ENCODE measurements around the gene SLC44A5. TPM values are rescaled to one million over a fixed set of nuclear protein-coding genes. Genes with fewer than 3 reads are reported as not detected.
"Not testable (repeated sequence)": the region's sequence is repeated elsewhere in the genome, so short reads cannot be mapped to it uniquely, and the experiment has no call there.

SLC44A5 gene
- total RNA-seq, 1 donor from 2014 or later, result not detected

GRCh38 chr1:75616436-75617433 lies 5.8 kb upstream of the SLC44A5 start:
- Mint-ChIP-seq H3K4me1 (ENCODE audit: low read depth) (peaks cover 3% of the 10 kb centered on the region), H3K4me3 (ENCODE audit: low read depth) (peak overlapping the region; percentile 6), H3K9me3 (no peaks in the 10 kb centered on the region), H3K27me3 (ENCODE audit: low read depth) (peaks cover 69% of the 10 kb centered on the region), H3K36me3 (ENCODE audit: low read depth) (no peaks in the 10 kb centered on the region), H3K27ac (no peak overlapping the region)
- DNase-seq (ENCODE audit: low spot score), result no peak
- intact Hi-C loops (cut with micrococcal nuclease), result loop anchor here (5.0 kb wide), 2 partner anchors 479 to 494 kb away; no protein-coding TSS in a partner anchor

GRCh38 chr1:75615613-75616435 lies 4.9 kb upstream of the SLC44A5 start:
- DNase-seq (ENCODE audit: low spot score), result no peak
- Mint-ChIP-seq H3K27ac (no peak overlapping the region), H3K27me3 (ENCODE audit: low read depth) (peaks cover 68% of the 10 kb centered on the region), H3K36me3 (ENCODE audit: low read depth) (no peaks in the 10 kb centered on the region), H3K4me3 (ENCODE audit: low read depth) (peak overlapping the region; percentile 54), H3K4me1 (ENCODE audit: low read depth) (peaks cover 3% of the 10 kb centered on the region), H3K9me3 (no peaks in the 10 kb centered on the region)
- intact Hi-C loops (cut with micrococcal nuclease), result loop anchor here (5.0 kb wide), 2 partner anchors 479 to 494 kb away; no protein-coding TSS in a partner anchor

GRCh38 chr1:75614399-75614756 lies 3.5 kb upstream of the SLC44A5 start:
- intact Hi-C loops (cut with micrococcal nuclease), result no loop called here
- no peak for DNase-seq (ENCODE audit: low spot score)
- no peak overlapping the region for H3K4me3 Mint-ChIP-seq (ENCODE audit: low read depth)
- no peaks in the 10 kb centered on the region for H3K9me3 Mint-ChIP-seq
- H3K27me3 Mint-ChIP-seq (ENCODE audit: low read depth), result peaks cover 58% of the 10 kb centered on the region
- H3K36me3 Mint-ChIP-seq (ENCODE audit: low read depth), result no peaks in the 10 kb centered on the region
- H3K27ac Mint-ChIP-seq, result no peak overlapping the region
- peaks cover 3% of the 10 kb centered on the region for H3K4me1 Mint-ChIP-seq (ENCODE audit: low read depth)

GRCh38 chr1:75613916-75614315 lies 3.0 kb upstream of the SLC44A5 start:
- H3K36me3 Mint-ChIP-seq (ENCODE audit: low read depth), result no peaks in the 10 kb centered on the region

GRCh38 chr1:75612976-75613375 lies 2.1 kb upstream of the SLC44A5 start:
- Mint-ChIP-seq H3K27me3 (ENCODE audit: low read depth) (peaks cover 54% of the 10 kb centered on the region), H3K27ac (no peak overlapping the region), H3K36me3 (ENCODE audit: low read depth) (no peaks in the 10 kb centered on the region), H3K9me3 (no peaks in the 10 kb centered on the region), H3K4me1 (ENCODE audit: low read depth) (peaks cover 3% of the 10 kb centered on the region), H3K4me3 (ENCODE audit: low read depth) (no peak overlapping the region)
- intact Hi-C loops (cut with micrococcal nuclease), result no loop called here
- DNase-seq (ENCODE audit: low spot score), result no peak

More at GRCh38 chr1:75613916-75614315, 3.0 kb upstream of the SLC44A5 start:
- Mint-ChIP-seq H3K27me3 (ENCODE audit: low read depth) (peaks cover 55% of the 10 kb centered on the region), H3K27ac (no peak overlapping the region), H3K9me3 (no peaks in the 10 kb centered on the region), H3K4me3 (ENCODE audit: low read depth) (no peak overlapping the region), H3K4me1 (ENCODE audit: low read depth) (peaks cover 3% of the 10 kb centered on the region)
- DNase-seq (ENCODE audit: low spot score), result no peak
- intact Hi-C loops (cut with micrococcal nuclease), result no loop called here

- intact Hi-C loops (cut with micrococcal nuclease), result no loop called here
- DNase-seq (ENCODE audit: low spot score), result no peak
- H3K4me3 Mint-ChIP-seq (ENCODE audit: low read depth), result no peak overlapping the region
- H3K27ac Mint-ChIP-seq, result no peak overlapping the region
- H3K27me3 Mint-ChIP-seq (ENCODE audit: low read depth), result no peaks in the 10 kb centered on the region
- H3K36me3 Mint-ChIP-seq (ENCODE audit: low read depth), result no peaks in the 10 kb centered on the region
- no peaks in the 10 kb centered on the region for H3K9me3 Mint-ChIP-seq
- no peaks in the 10 kb centered on the region for H3K4me1 Mint-ChIP-seq (ENCODE audit: low read depth)
These were observed 8.4 kb downstream of the SLC44A5 start for GRCh38 chr1:75602486-75602885.

- no peak for DNase-seq (ENCODE audit: low spot score)
- Mint-ChIP-seq H3K4me3 (ENCODE audit: low read depth) (no peak overlapping the region), H3K9me3 (no peaks in the 10 kb centered on the region), H3K36me3 (ENCODE audit: low read depth) (no peaks in the 10 kb centered on the region), H3K27me3 (ENCODE audit: low read depth) (no peaks in the 10 kb centered on the region), H3K27ac (no peak overlapping the region), H3K4me1 (ENCODE audit: low read depth) (no peaks in the 10 kb centered on the region)
- intact Hi-C loops (cut with micrococcal nuclease), result no loop called here
These were observed 10.1 kb downstream of the SLC44A5 start for GRCh38 chr1:75600781-75601180.

GRCh38 chr1:75594327-75594726 lies 16.6 kb downstream of the SLC44A5 start:
- intact Hi-C loops (cut with micrococcal nuclease), result no loop called here
- Mint-ChIP-seq H3K27me3 (ENCODE audit: low read depth) (no peaks in the 10 kb centered on the region), H3K36me3 (ENCODE audit: low read depth) (no peaks in the 10 kb centered on the region), H3K4me3 (ENCODE audit: low read depth) (no peak overlapping the region), H3K27ac (no peak overlapping the region), H3K4me1 (ENCODE audit: low read depth) (no peaks in the 10 kb centered on the region), H3K9me3 (peaks cover 4% of the 10 kb centered on the region)
- no peak for DNase-seq (ENCODE audit: low spot score)

- H3K4me3 Mint-ChIP-seq (ENCODE audit: low read depth); H3K4me1 Mint-ChIP-seq (ENCODE audit: low read depth); H3K36me3 Mint-ChIP-seq (ENCODE audit: low read depth); DNase-seq (ENCODE audit: low spot score); H3K9me3 Mint-ChIP-seq; H3K27ac Mint-ChIP-seq; intact Hi-C loops (cut with micrococcal nuclease); H3K27me3 Mint-ChIP-seq (ENCODE audit: low read depth): not testable (repeated sequence)
These were observed 17.5 kb downstream of the SLC44A5 start for GRCh38 chr1:75593457-75593856.

- Mint-ChIP-seq H3K4me1 (ENCODE audit: low read depth) (no peaks in the 10 kb centered on the region), H3K27me3 (ENCODE audit: low read depth) (no peaks in the 10 kb centered on the region), H3K27ac (no peak overlapping the region), H3K36me3 (ENCODE audit: low read depth) (no peaks in the 10 kb centered on the region), H3K4me3 (ENCODE audit: low read depth) (no peak overlapping the region), H3K9me3 (peaks cover 4% of the 10 kb centered on the region)
- no peak for DNase-seq (ENCODE audit: low spot score)
- intact Hi-C loops (cut with micrococcal nuclease), result no loop called here
These were observed 21.3 kb downstream of the SLC44A5 start for GRCh38 chr1:75589637-75590036.

GRCh38 chr1:75588779-75589475 lies 22.0 kb downstream of the SLC44A5 start:
- H3K36me3 Mint-ChIP-seq (ENCODE audit: low read depth), result no peaks in the 10 kb centered on the region
- H3K9me3 Mint-ChIP-seq, result peaks cover 4% of the 10 kb centered on the region
- no peak for DNase-seq (ENCODE audit: low spot score)
- H3K27me3 Mint-ChIP-seq (ENCODE audit: low read depth), result no peaks in the 10 kb centered on the region
- intact Hi-C loops (cut with micrococcal nuclease), result no loop called here
- no peaks in the 10 kb centered on the region for H3K4me1 Mint-ChIP-seq (ENCODE audit: low read depth)
- no peak overlapping the region for H3K4me3 Mint-ChIP-seq (ENCODE audit: low read depth)
- no peak overlapping the region for H3K27ac Mint-ChIP-seq

- no peaks in the 10 kb centered on the region for H3K27me3 Mint-ChIP-seq (ENCODE audit: low read depth)
- intact Hi-C loops (cut with micrococcal nuclease), result no loop called here
- no peak overlapping the region for H3K27ac Mint-ChIP-seq
- H3K36me3 Mint-ChIP-seq (ENCODE audit: low read depth), result no peaks in the 10 kb centered on the region
- no peak overlapping the region for H3K4me3 Mint-ChIP-seq (ENCODE audit: low read depth)
- no peaks in the 10 kb centered on the region for H3K4me1 Mint-ChIP-seq (ENCODE audit: low read depth)
- no peaks in the 10 kb centered on the region for H3K9me3 Mint-ChIP-seq
- no peak for DNase-seq (ENCODE audit: low spot score)
These were observed 23.2 kb downstream of the SLC44A5 start for GRCh38 chr1:75587692-75588091.

Data from activated T-helper 2 cell treated with anti-CD3 and anti-CD28 coated beads, Interferon-gamma antibody, Interleukin-2, Interleukin-4, amounts not matched to agents 10 μg/mL and 5 μg/mL and 100 μg/mL, durations not matched to agents 14 hours and 24 hours and 36 hours (primary cell).